ENCODE results near the gene PAM. TPM values are rescaled to one million over a fixed set of nuclear protein-coding genes. Genes with fewer than 3 reads are reported as not detected.

Gene PAM
- total RNA-seq, 2 donors from 2014 or later = 69.2 to 124 TPM

- Histone ChIP-seq H3K27me3 (no peaks in the 10 kb centered on the region), H3K27ac (no peak overlapping the region), H3K4me3 (no peak overlapping the region), H3K4me1 (no peaks in the 10 kb centered on the region), H3K9ac (ENCODE audit: low read depth in 2 of 2, low read length in 2 of 2) (no peak overlapping the region), H3K36me3 (no peaks in the 10 kb centered on the region), H3K9me3 (no peaks in the 10 kb centered on the region)
- TF ChIP-seq CTCF (IDR thresholded peaks at IDR 0.05) = no peak
- intact Hi-C loops (cut with DNase I) = no loop called here
- no peak for DNase-seq
These were observed 10.2 kb downstream of the PAM start for GRCh38 chr5:102765350-102765749.

- no peak overlapping the region for H3K27ac ChIP-seq
- no peak for TF ChIP-seq CTCF (IDR thresholded peaks at IDR 0.05)
- H3K4me1 ChIP-seq = no peaks in the 10 kb centered on the region
- H3K4me3 ChIP-seq = no peak overlapping the region
- no peaks in the 10 kb centered on the region for H3K36me3 ChIP-seq
- no peaks in the 10 kb centered on the region for H3K9me3 ChIP-seq
- no peak for DNase-seq
- H3K9ac ChIP-seq (ENCODE audit: low read depth in 2 of 2, low read length in 2 of 2) = no peak overlapping the region
- H3K27me3 ChIP-seq = no peaks in the 10 kb centered on the region
- intact Hi-C loops (cut with DNase I) = no loop called here
These were observed 11.4 kb downstream of the PAM start for GRCh38 chr5:102766295-102767090.

GRCh38 chr5:102767862-102768261, 12.8 kb downstream of the PAM start:
- no peak overlapping the region for H3K4me3 ChIP-seq
- no peak for TF ChIP-seq CTCF (IDR thresholded peaks at IDR 0.05)
- no peak overlapping the region for H3K27ac ChIP-seq
- intact Hi-C loops (cut with DNase I) = no loop called here
- no peak overlapping the region for H3K9ac ChIP-seq (ENCODE audit: low read depth in 2 of 2, low read length in 2 of 2)
- H3K36me3 ChIP-seq = no peaks in the 10 kb centered on the region
- H3K9me3 ChIP-seq = no peaks in the 10 kb centered on the region
- H3K4me1 ChIP-seq = no peaks in the 10 kb centered on the region
- H3K27me3 ChIP-seq = no peaks in the 10 kb centered on the region
- DNase-seq = no peak

GRCh38 chr5:102770803-102771202, 15.7 kb downstream of the PAM start:
- no peak overlapping the region for H3K9ac ChIP-seq (ENCODE audit: low read depth in 2 of 2, low read length in 2 of 2)
- no peak for TF ChIP-seq CTCF (IDR thresholded peaks at IDR 0.05)
- H3K4me1 ChIP-seq = no peaks in the 10 kb centered on the region
- intact Hi-C loops (cut with DNase I) = no loop called here
- no peaks in the 10 kb centered on the region for H3K9me3 ChIP-seq
- no peaks in the 10 kb centered on the region for H3K27me3 ChIP-seq
- H3K27ac ChIP-seq = no peak overlapping the region
- no peaks in the 10 kb centered on the region for H3K36me3 ChIP-seq
- DNase-seq = no peak
- no peak overlapping the region for H3K4me3 ChIP-seq

- Histone ChIP-seq H3K4me3 (no peak overlapping the region), H3K36me3 (no peaks in the 10 kb centered on the region), H3K9me3 (no peaks in the 10 kb centered on the region), H3K27ac (peak overlapping the region; percentile 3), H3K27me3 (no peaks in the 10 kb centered on the region), H3K9ac (ENCODE audit: low read depth in 2 of 2, low read length in 2 of 2) (no peak overlapping the region), H3K4me1 (no peaks in the 10 kb centered on the region)
- DNase-seq = no peak
- intact Hi-C loops (cut with DNase I) = no loop called here
- TF ChIP-seq CTCF (IDR thresholded peaks at IDR 0.05) = no peak
These were observed 16.3 kb downstream of the PAM start for GRCh38 chr5:102771435-102771834.

Data from colonic mucosa (tissue), 4 donors.